ENCODE data around the gene ADCY6. TPM values are rescaled to one million over a fixed set of nuclear protein-coding genes. Genes with fewer than 3 reads are reported as not detected.
A peak's percentile ranks its signal among the peaks of the same experiment; 100 is the strongest.

Gene ADCY6
- total RNA-seq, 1 experiment from 2014 or later: 24.1 TPM

DNA sequence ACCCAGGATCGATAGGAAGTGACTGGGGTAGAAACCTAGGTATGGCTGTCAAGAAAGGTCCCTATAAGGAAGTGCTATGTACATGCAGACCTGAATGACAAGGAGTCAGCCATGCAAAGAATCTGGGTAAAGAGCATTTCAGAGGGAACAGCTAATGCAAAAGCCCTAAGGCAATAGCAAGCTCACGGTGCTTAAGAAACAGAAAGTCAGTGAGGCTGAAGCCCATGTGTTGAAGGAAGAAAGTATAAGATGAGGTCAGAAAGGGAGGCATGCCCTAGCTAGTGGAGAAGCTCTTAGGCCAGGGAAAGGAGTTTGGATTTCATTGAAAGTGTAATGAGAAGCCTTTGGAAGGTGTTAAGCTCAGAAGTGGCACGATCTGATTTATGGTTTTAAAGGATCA is 6.0 kb upstream of the ADCY6 start:
- Histone ChIP-seq H3K4me1 (ENCODE audit: control insufficient read depth, insufficient read depth, low read length) (no peaks in the 10 kb centered on the region), H3K4me3 (ENCODE audit: low read depth in 2 of 2, low read length in 2 of 2) (no peak overlapping the region), H3K9me3 (ENCODE audit: control insufficient read depth, insufficient read depth, low read depth, low read length) (no peaks in the 10 kb centered on the region), H3K36me3 (ENCODE audit: control insufficient read depth, insufficient read depth, low read length) (no peaks in the 10 kb centered on the region), H3K27me3 (ENCODE audit: control insufficient read depth, insufficient read depth, low read length) (no peaks in the 10 kb centered on the region), H3K27ac (ENCODE audit: low read length) (no peak overlapping the region)
- TF ChIP-seq, protein P1, sequence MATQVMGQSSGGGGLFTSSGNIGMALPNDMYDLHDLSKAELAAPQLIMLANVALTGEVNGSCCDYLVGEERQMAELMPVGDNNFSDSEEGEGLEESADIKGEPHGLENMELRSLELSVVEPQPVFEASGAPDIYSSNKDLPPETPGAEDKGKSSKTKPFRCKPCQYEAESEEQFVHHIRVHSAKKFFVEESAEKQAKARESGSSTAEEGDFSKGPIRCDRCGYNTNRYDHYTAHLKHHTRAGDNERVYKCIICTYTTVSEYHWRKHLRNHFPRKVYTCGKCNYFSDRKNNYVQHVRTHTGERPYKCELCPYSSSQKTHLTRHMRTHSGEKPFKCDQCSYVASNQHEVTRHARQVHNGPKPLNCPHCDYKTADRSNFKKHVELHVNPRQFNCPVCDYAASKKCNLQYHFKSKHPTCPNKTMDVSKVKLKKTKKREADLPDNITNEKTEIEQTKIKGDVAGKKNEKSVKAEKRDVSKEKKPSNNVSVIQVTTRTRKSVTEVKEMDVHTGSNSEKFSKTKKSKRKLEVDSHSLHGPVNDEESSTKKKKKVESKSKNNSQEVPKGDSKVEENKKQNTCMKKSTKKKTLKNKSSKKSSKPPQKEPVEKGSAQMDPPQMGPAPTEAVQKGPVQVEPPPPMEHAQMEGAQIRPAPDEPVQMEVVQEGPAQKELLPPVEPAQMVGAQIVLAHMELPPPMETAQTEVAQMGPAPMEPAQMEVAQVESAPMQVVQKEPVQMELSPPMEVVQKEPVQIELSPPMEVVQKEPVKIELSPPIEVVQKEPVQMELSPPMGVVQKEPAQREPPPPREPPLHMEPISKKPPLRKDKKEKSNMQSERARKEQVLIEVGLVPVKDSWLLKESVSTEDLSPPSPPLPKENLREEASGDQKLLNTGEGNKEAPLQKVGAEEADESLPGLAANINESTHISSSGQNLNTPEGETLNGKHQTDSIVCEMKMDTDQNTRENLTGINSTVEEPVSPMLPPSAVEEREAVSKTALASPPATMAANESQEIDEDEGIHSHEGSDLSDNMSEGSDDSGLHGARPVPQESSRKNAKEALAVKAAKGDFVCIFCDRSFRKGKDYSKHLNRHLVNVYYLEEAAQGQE (IDR thresholded peaks at IDR 0.05; ENCODE audit: insufficient read depth in 1 of 2, low read depth in 2 of 2, low read length in 1 of 2): no peak
- TF ChIP-seq SIN3A (IDR thresholded peaks at IDR 0.05; ENCODE audit: borderline replicate concordance, insufficient read depth, low read depth, low read length) (no peak), POLR2AphosphoS5 (IDR thresholded peaks at IDR 0.05; ENCODE audit: low read depth, low read length) (no peak), TCF7L2 (IDR thresholded peaks at IDR 0.05; ENCODE audit: low read depth, low read length) (no peak)
- TF ChIP-seq, protein P2, sequence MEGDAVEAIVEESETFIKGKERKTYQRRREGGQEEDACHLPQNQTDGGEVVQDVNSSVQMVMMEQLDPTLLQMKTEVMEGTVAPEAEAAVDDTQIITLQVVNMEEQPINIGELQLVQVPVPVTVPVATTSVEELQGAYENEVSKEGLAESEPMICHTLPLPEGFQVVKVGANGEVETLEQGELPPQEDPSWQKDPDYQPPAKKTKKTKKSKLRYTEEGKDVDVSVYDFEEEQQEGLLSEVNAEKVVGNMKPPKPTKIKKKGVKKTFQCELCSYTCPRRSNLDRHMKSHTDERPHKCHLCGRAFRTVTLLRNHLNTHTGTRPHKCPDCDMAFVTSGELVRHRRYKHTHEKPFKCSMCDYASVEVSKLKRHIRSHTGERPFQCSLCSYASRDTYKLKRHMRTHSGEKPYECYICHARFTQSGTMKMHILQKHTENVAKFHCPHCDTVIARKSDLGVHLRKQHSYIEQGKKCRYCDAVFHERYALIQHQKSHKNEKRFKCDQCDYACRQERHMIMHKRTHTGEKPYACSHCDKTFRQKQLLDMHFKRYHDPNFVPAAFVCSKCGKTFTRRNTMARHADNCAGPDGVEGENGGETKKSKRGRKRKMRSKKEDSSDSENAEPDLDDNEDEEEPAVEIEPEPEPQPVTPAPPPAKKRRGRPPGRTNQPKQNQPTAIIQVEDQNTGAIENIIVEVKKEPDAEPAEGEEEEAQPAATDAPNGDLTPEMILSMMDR (IDR thresholded peaks at IDR 0.05): no peak
- ChIA-PET CTCF (interaction anchor here (0.7 to 6.3 kb wide), 7 partner anchors 20 to 341 kb away, joined by 3 to 51 read pairs (median 6); no protein-coding TSS in a partner anchor), POLR2A (interaction anchor here (0.6 kb wide), 1 partner anchor 48 kb away, joined by 5 read pairs; no protein-coding TSS in a partner anchor)
- ATAC-seq (0 out of 2 replicates have a peak, but pooled peaks have one; percentile 13), DNase-seq (ENCODE audit: low read depth, low spot score) (no peak)
- in situ Hi-C loops (cut with HindIII; ENCODE audit: low pct_unique_long_range_greater_than_20kb, low sequenced_read_pairs) (no loop called here), intact Hi-C loops (cut with micrococcal nuclease; ENCODE audit: unreplicated experiment) (loop anchor here (2.0 kb wide), 1 partner anchor 42 kb away; no protein-coding TSS in a partner anchor)
- BruUV-seq (replicated peaks): no TSS peak

DNA sequence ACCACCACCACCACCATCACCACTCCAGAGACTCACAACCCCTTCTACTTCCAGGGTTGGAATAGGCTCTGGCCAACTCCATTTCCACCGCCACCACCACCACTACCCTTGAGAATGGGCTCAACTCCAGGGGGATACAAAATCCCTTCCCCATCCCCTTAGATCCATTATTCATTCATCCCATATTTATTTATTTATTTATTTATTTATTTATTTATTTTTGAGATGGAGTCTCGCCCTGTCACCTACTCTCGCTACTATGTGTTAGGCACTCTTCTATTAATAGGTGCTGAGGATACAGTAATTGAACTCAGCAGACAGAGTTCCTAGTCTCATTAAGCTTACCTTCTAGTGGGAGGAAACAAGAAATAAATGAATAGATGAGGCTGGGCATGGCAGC is 4.8 kb upstream of the ADCY6 start:
- Histone ChIP-seq H3K27me3 (ENCODE audit: control insufficient read depth, insufficient read depth, low read length) (no peaks in the 10 kb centered on the region), H3K4me3 (ENCODE audit: low read depth in 2 of 2, low read length in 2 of 2) (no peak overlapping the region), H3K9me3 (ENCODE audit: control insufficient read depth, insufficient read depth, low read depth, low read length) (no peaks in the 10 kb centered on the region), H3K4me1 (ENCODE audit: control insufficient read depth, insufficient read depth, low read length) (no peaks in the 10 kb centered on the region), H3K27ac (ENCODE audit: low read length) (no peak overlapping the region), H3K36me3 (ENCODE audit: control insufficient read depth, insufficient read depth, low read length) (no peaks in the 10 kb centered on the region; the same call in 1 of the 2 replicates)
- intact Hi-C loops (cut with micrococcal nuclease; ENCODE audit: unreplicated experiment) (loop anchor here (2.0 kb wide), 1 partner anchor 41 kb away; no protein-coding TSS in a partner anchor), in situ Hi-C loops (cut with HindIII; ENCODE audit: low pct_unique_long_range_greater_than_20kb, low sequenced_read_pairs) (no loop called here)
- TF ChIP-seq POLR2AphosphoS5 (IDR thresholded peaks at IDR 0.05; ENCODE audit: low read depth, low read length): no peak
- TF ChIP-seq, protein P2 (IDR thresholded peaks at IDR 0.05): no peak
- TF ChIP-seq SIN3A (IDR thresholded peaks at IDR 0.05; ENCODE audit: borderline replicate concordance, insufficient read depth, low read depth, low read length): no peak
- no peak for TF ChIP-seq TCF7L2 (IDR thresholded peaks at IDR 0.05; ENCODE audit: low read depth, low read length)
- TF ChIP-seq, protein P1 (IDR thresholded peaks at IDR 0.05; ENCODE audit: insufficient read depth in 1 of 2, low read depth in 2 of 2, low read length in 1 of 2): no peak
- CTCF ChIA-PET: interaction anchor here (0.6 to 6.3 kb wide), 4 partner anchors 33 to 844 kb away, joined by 3 to 51 read pairs (median 8); no protein-coding TSS in a partner anchor
- POLR2A ChIA-PET: no interaction called here
- no TSS peak for BruUV-seq (replicated peaks)
- ATAC-seq (no peak), DNase-seq (ENCODE audit: low read depth, low spot score) (no peak)
